NB4 (cell line): Measurements from ENCODE around the gene PSMD11.

Experiments used
- MYC ChIP-seq: IDR thresholded peaks from 2 replicates; pipeline ENCODE4 v1.6.1; 2011; ENCODE audit warnings: low read depth, low read length
- POLR2A ChIP-seq: IDR thresholded peaks from 2 replicates; pipeline ENCODE4 v1.6.1; 2011; ENCODE audit warnings: mild to moderate bottlenecking; ENCODE audit not compliant: insufficient read length; ENCODE audit errors: extremely low read depth
- TF ChIP-seq, protein P1 (sequence below): IDR thresholded peaks from one replicate; pipeline ENCODE4 v1.5.1; 2012; ENCODE audit warnings: low read depth, low read length
- TF ChIP-seq, protein P2 (sequence below): IDR thresholded peaks from 2 replicates; pipeline ENCODE4 v1.6.1; 2011; ENCODE audit warnings: low read depth, low read length

DNA sequence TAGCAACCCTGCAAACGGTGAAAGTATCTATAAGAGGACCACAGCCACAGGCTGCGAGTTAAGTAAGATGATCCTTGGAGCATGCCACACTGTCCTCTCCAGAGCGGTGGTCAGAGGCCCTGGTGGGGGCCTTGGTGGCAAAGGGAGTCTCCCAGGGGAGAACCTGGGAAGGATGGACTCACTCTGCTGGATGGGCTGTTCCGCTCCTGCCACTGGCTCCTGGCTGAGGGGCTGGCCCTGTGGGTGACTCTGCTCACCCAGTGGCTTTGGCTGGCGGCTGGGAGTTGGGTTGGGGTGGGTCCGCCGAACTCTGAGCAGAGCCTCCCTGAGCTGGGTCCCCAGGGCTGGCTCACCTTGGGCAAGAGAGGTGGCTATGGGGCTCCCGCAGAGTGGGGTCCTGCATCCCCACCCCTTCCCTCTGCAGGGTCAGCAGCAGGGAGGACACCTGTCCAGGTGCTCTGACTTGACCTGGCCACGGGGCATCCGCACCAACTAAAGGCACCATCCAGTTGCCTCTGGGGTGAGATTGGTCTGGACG, 49.7 kb downstream of the PSMD11 start:
- TF ChIP-seq, protein P1, sequence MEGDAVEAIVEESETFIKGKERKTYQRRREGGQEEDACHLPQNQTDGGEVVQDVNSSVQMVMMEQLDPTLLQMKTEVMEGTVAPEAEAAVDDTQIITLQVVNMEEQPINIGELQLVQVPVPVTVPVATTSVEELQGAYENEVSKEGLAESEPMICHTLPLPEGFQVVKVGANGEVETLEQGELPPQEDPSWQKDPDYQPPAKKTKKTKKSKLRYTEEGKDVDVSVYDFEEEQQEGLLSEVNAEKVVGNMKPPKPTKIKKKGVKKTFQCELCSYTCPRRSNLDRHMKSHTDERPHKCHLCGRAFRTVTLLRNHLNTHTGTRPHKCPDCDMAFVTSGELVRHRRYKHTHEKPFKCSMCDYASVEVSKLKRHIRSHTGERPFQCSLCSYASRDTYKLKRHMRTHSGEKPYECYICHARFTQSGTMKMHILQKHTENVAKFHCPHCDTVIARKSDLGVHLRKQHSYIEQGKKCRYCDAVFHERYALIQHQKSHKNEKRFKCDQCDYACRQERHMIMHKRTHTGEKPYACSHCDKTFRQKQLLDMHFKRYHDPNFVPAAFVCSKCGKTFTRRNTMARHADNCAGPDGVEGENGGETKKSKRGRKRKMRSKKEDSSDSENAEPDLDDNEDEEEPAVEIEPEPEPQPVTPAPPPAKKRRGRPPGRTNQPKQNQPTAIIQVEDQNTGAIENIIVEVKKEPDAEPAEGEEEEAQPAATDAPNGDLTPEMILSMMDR = no peak
- TF ChIP-seq, protein P2, sequence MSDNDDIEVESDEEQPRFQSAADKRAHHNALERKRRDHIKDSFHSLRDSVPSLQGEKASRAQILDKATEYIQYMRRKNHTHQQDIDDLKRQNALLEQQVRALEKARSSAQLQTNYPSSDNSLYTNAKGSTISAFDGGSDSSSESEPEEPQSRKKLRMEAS = no peak
- TF ChIP-seq POLR2A (no peak), MYC (no peak)
